Esophagus muscularis mucosa (tissue), 4 donors: Measurements from ENCODE around the gene VCL. TPM values are rescaled to one million over a fixed set of nuclear protein-coding genes. Genes with fewer than 3 reads are reported as not detected.

Source experiments
- DNase-seq: peaks from one replicate; pipeline ENCODE4 v3.0.0-alpha.2; 2017; ENCODE audit errors: extremely low spot score
- H3K27ac ChIP-seq, 4 donors: fragments of 200-600 bp; sonication (generic); replicated peaks in 1 of 4; 1 replicate in 3 of 4; 2 replicates in 1 of 4; pipeline ENCODE4 v1.5.1; 2016 to 2019; ENCODE audit warnings: mild to moderate bottlenecking in 1 of 4
- H3K27me3 ChIP-seq, 4 donors: fragments of 200-600 bp; sonication (generic); one replicate each; pipeline versions ENCODE4 v1.5.1 to v1.6.0; 2016 to 2019
- H3K36me3 ChIP-seq, 4 donors: fragments of 200-600 bp; sonication (generic); one replicate each; pipeline ENCODE4 v1.5.1; 2016 to 2019
- H3K4me1 ChIP-seq, 4 donors: fragments of 200-600 bp; sonication (generic); one replicate each; pipeline ENCODE4 v1.5.1; 2016 to 2019
- H3K4me3 ChIP-seq, 4 donors: fragments of 200-600 bp; sonication (generic); 1 replicate in 2 of 4; 2 replicates in 2 of 4; pipeline ENCODE4 v1.5.1; 2016 to 2019; ENCODE audit warnings: mild to moderate bottlenecking in 4 of 4, moderate library complexity in 1 of 4
- H3K9me3 ChIP-seq, 4 donors: fragments of 200-600 bp; sonication (generic); 1 replicate in 3 of 4; 2 replicates in 1 of 4; pipeline ENCODE4 v1.5.1; 2016 to 2019
- EP300 ChIP-seq: sonication (generic); formaldehyde crosslinking; IDR thresholded peaks from one replicate; pipeline ENCODE4 v1.6.1; 2017; ENCODE audit warnings: antibody characterized with exemption
- POLR2A ChIP-seq: fragments of 450-650 bp; IDR thresholded peaks from one replicate; pipeline ENCODE4 v1.6.1; 2017; ENCODE audit warnings: antibody characterized with exemption, moderate library complexity, mild to moderate bottlenecking, low read depth
- POLR2AphosphoS5 ChIP-seq, 2 donors: sonication (generic); formaldehyde crosslinking; IDR thresholded peaks; one replicate each; pipeline ENCODE4 v1.6.1; 2017; ENCODE audit warnings: antibody characterized with exemption in 2 of 2
- WGBS: methylation state at CpG from one replicate; pipeline ENCODE4 v1.1.5; 2018; 5-methylcytosine and 5-hydroxymethylcytosine counted together
- intact Hi-C: fragments of 100-400 bp; cut with DNase I; formaldehyde crosslinking; loops from one replicate; pipeline ENCODE4 v1.15.1; 2023
- total RNA-seq, 4 donors: library from RNA; depleted of rRNA; stranded (reverse); fragments of >200 nt; gene quantifications; one replicate each; pipeline versions ENCODE4 v1.1.0 to v1.2.1, GENCODE V29; 2016
- TF ChIP-seq, protein P1 (sequence below), 3 experiments: fragments of 200-600 bp in 2 of 3; fragments of 450-650 bp in 1 of 3; sonication (generic) in 2 of 3; IDR thresholded peaks; one replicate each; pipeline ENCODE4 v1.5.1; 2017 to 2019; ENCODE audit warnings: antibody characterized with exemption in 3 of 3, mild to moderate bottlenecking in 2 of 3, moderate library complexity in 1 of 3

VCL gene
- total RNA-seq, 4 donors from 2014 or later: 412 to 555 (median 448) TPM

DNA sequence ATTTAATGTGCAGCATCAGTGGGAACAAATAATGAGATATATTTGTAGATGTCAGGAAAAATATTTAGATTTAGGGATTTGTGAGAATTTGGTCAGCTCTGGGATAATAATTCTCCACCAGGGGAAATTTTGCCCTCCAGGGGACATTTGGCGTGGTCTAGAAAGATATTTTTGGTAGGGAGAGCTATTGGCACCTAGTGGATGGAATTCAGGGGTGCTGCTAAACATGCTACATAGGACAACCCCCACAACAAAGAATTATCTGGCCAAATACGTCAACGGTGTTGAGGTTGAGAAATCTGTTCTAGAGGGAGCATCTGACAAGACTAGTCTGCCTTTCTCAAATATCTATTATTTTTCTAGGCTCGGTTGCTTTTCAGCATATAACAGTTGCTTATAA is 155.2 kb downstream of the VCL start:
- H3K36me3 ChIP-seq: peaks cover 0 to under 1% (median 0%) of the 10 kb centered on the region in 4 donors
- no peaks in the 10 kb centered on the region for H3K9me3 ChIP-seq
- WGBS: 31% methylated on average over 4 of the region's 4 CpGs
- TF ChIP-seq, protein P1, sequence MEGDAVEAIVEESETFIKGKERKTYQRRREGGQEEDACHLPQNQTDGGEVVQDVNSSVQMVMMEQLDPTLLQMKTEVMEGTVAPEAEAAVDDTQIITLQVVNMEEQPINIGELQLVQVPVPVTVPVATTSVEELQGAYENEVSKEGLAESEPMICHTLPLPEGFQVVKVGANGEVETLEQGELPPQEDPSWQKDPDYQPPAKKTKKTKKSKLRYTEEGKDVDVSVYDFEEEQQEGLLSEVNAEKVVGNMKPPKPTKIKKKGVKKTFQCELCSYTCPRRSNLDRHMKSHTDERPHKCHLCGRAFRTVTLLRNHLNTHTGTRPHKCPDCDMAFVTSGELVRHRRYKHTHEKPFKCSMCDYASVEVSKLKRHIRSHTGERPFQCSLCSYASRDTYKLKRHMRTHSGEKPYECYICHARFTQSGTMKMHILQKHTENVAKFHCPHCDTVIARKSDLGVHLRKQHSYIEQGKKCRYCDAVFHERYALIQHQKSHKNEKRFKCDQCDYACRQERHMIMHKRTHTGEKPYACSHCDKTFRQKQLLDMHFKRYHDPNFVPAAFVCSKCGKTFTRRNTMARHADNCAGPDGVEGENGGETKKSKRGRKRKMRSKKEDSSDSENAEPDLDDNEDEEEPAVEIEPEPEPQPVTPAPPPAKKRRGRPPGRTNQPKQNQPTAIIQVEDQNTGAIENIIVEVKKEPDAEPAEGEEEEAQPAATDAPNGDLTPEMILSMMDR (IDR thresholded peaks at IDR 0.05): peak; percentile 42 to 52 (median 44)
- TF ChIP-seq POLR2A: no peak
- H3K4me1 ChIP-seq: peaks cover 43 to 64% (median 57%) of the 10 kb centered on the region in 4 donors
- no peaks in the 10 kb centered on the region for H3K27me3 ChIP-seq
- H3K27ac ChIP-seq: peak overlapping the region; percentile 83 to 94 (median 91)
- intact Hi-C loops: no loop called here
- H3K4me3 ChIP-seq: peak overlapping the region in 2 of 4 donors; percentile 0 to 7
- DNase-seq: no peak

DNA sequence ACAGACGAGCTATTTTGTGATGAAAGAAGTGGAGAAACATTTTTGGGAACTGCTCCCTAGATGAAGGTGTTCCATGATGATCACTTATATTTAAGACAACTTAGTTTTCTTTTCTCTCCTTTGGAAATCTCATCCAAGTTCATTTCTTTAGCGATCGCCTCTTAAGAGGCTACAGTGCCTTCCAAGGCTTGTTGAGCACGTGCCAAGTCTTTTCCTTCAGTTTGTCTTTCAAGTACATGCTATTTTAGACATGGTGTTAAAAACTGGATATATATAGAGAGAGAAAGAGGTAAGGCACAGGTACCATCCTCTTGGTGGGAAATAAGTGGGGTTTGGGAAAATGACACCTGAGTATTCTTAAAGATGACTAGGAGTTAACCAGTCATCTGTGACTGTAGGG is 155.8 kb downstream of the VCL start:
- peaks cover 43 to 59% (median 53%) of the 10 kb centered on the region in 4 donors for H3K4me1 ChIP-seq
- H3K27ac ChIP-seq: peak overlapping the region; percentile 52 to 94 (median 86)

GRCh38 chr10:74156919-74157289 is 159.0 kb downstream of the VCL start:
- H3K4me3 ChIP-seq: no peak overlapping the region
- TF ChIP-seq POLR2AphosphoS5 (IDR thresholded peaks at IDR 0.05): no peak
- no peak for TF ChIP-seq POLR2A
- TF ChIP-seq, protein P1 (IDR thresholded peaks at IDR 0.05): no peak
- TF ChIP-seq EP300: no peak
- intact Hi-C loops: no loop called here
- WGBS: 30% methylated on average over 2 of the region's 2 CpGs
- no peaks in the 10 kb centered on the region for H3K36me3 ChIP-seq
- DNase-seq: no peak
- H3K9me3 ChIP-seq: no peaks in the 10 kb centered on the region
- H3K27me3 ChIP-seq: no peaks in the 10 kb centered on the region
- H3K27ac ChIP-seq: no peak overlapping the region
- peaks cover 29 to 41% (median 34%) of the 10 kb centered on the region in 4 donors for H3K4me1 ChIP-seq

More for the DNA sequence above, 155.8 kb downstream of the VCL start:
- H3K27me3 ChIP-seq: no peaks in the 10 kb centered on the region
- intact Hi-C loops: no loop called here
- no peak for DNase-seq
- H3K9me3 ChIP-seq: no peaks in the 10 kb centered on the region
- no peak for TF ChIP-seq POLR2AphosphoS5 (IDR thresholded peaks at IDR 0.05)
- TF ChIP-seq, protein P1 (IDR thresholded peaks at IDR 0.05): no peak
- no peak for TF ChIP-seq POLR2A
- TF ChIP-seq EP300: no peak
- 49% methylated on average over 4 of the region's 4 CpGs for WGBS
- peak overlapping the region in 1 of 4 donors; percentile 0 for H3K4me3 ChIP-seq
- H3K36me3 ChIP-seq: no peaks in the 10 kb centered on the region

GRCh38 chr10:74160013-74160412 is 162.1 kb downstream of the VCL start:
- Histone ChIP-seq H3K4me3 (no peak overlapping the region), H3K4me1 (peaks cover 7 to 15% (median 12%) of the 10 kb centered on the region in 4 donors), H3K27me3 (no peaks in the 10 kb centered on the region), H3K9me3 (no peaks in the 10 kb centered on the region), H3K27ac (no peak overlapping the region), H3K36me3 (no peaks in the 10 kb centered on the region)
- intact Hi-C loops: no loop called here
- no peak for DNase-seq
- TF ChIP-seq, protein P1 (IDR thresholded peaks at IDR 0.05): no peak
- no peak for TF ChIP-seq EP300
- TF ChIP-seq POLR2AphosphoS5 (IDR thresholded peaks at IDR 0.05): no peak
- no peak for TF ChIP-seq POLR2A
- WGBS: 93% methylated on average over 3 of the region's 3 CpGs
